HepG2 (cell line): ENCODE data around the gene RASSF4. TPM values are rescaled to one million over a fixed set of nuclear protein-coding genes. Genes with fewer than 3 reads are reported as not detected.

Source experiments
- PITX1 ChIP-seq: sonication (generic); formaldehyde crosslinking; IDR thresholded peaks from 2 replicates; pipeline ENCODE4 v1.5.1; 2020; ENCODE audit warnings: mild to moderate bottlenecking, missing genetic modification reagents
- RAD21 ChIP-seq: fragments of 450-650 bp; formaldehyde crosslinking; IDR thresholded peaks from 2 replicates; pipeline ENCODE4 v1.5.0; 2020; ENCODE audit warnings: mild to moderate bottlenecking
- SMAD1 ChIP-seq: sonication (generic); formaldehyde crosslinking; IDR thresholded peaks from 2 replicates; pipeline ENCODE4 v1.4.0; 2020; ENCODE audit warnings: missing genetic modification reagents, low read depth, mild to moderate bottlenecking, borderline replicate concordance
- ZBTB38 ChIP-seq: sonication (generic); formaldehyde crosslinking; IDR thresholded peaks from 2 replicates; pipeline ENCODE4 v1.5.1; 2020; ENCODE audit warnings: mild to moderate bottlenecking, missing genetic modification reagents
- ZNF430 ChIP-seq: sonication (generic); formaldehyde crosslinking; IDR thresholded peaks from 2 replicates; pipeline ENCODE4 v1.9.0; 2021; ENCODE audit warnings: mild to moderate bottlenecking, missing genetic modification reagents
- ZNF530 ChIP-seq: sonication (generic); formaldehyde crosslinking; IDR thresholded peaks from 2 replicates; pipeline ENCODE4 v1.5.0; 2020; ENCODE audit warnings: low read depth, mild to moderate bottlenecking, missing genetic modification reagents
- ZNF746 ChIP-seq: sonication (generic); formaldehyde crosslinking; IDR thresholded peaks from 2 replicates; pipeline ENCODE4 v1.8.0; 2022; ENCODE audit warnings: mild to moderate bottlenecking, missing genetic modification reagents
- ZNF772 ChIP-seq: sonication (generic); formaldehyde crosslinking; IDR thresholded peaks from 2 replicates; pipeline ENCODE4 v1.5.0; 2020; ENCODE audit warnings: mild to moderate bottlenecking, missing genetic modification reagents
- polyA plus RNA-seq, 8 experiments: library from polyadenylated mRNA; depleted of rRNA in 3 of 8; stranded (reverse) in 7 of 8; unstranded in 1 of 8; fragments of >200 nt; fragmentation: Illumina TruSeq in 4 of 8; extraction: Trizol in 4 of 8; gene quantifications; 2 replicates each; pipeline versions ENCODE4 v1.2.1 to v1.2.3, GENCODE V29; 2011 to 2016; ENCODE audit warnings: low read depth in 4 of 8, missing spikeins in 1 of 8, mixed read lengths in 1 of 8; ENCODE audit not compliant: insufficient read depth in 1 of 8
- total RNA-seq, 5 experiments: library from RNA; depleted of rRNA; stranded (reverse); fragments of >200 nt; fragmentation: Illumina TruSeq; extraction: Trizol; gene quantifications; 2 replicates each; pipeline ENCODE4 v1.2.3, GENCODE V29; 2016; ENCODE audit warnings: low read depth in 1 of 5
- TF ChIP-seq, protein P1 (sequence below): sonication (generic); formaldehyde crosslinking; IDR thresholded peaks from 2 replicates; pipeline ENCODE4 v1.4.0; 2020; ENCODE audit warnings: mild to moderate bottlenecking, missing genetic modification reagents
- TF ChIP-seq, protein P2 (sequence below): sonication (generic); formaldehyde crosslinking; IDR thresholded peaks from 2 replicates; pipeline ENCODE4 v1.5.0; 2020; ENCODE audit warnings: missing genetic modification reagents, mild to moderate bottlenecking, borderline replicate concordance
- TF ChIP-seq, protein P3 (sequence below): sonication (generic); formaldehyde crosslinking; IDR thresholded peaks from 2 replicates; pipeline ENCODE4 v1.8.0; 2022; ENCODE audit warnings: missing genetic modification reagents, low read depth, mild to moderate bottlenecking, borderline replicate concordance
- TF ChIP-seq, protein P4 (sequence below), 2 experiments: IDR thresholded peaks; 2 replicates each; pipeline ENCODE4 v1.6.1; 2011 to 2012; ENCODE audit warnings: low read length in 2 of 2, borderline replicate concordance in 1 of 2, low read depth in 1 of 2, mild to moderate bottlenecking in 1 of 2, moderate library complexity in 1 of 2
- TF ChIP-seq, protein P5 (sequence below): sonication (generic); formaldehyde crosslinking; IDR thresholded peaks from 2 replicates; pipeline ENCODE4 v1.4.0; 2020; ENCODE audit warnings: missing genetic modification reagents
- TF ChIP-seq, protein P6 (sequence below): sonication (generic); formaldehyde crosslinking; IDR thresholded peaks from 2 replicates; pipeline ENCODE4 v1.5.0; 2020; ENCODE audit warnings: missing genetic modification reagents

Gene RASSF4
- total and polyA plus RNA-seq, 2 of the 13 experiments (the other 11 are each of a cell fraction or from before 2014, with no cell fraction given): 34.0 to 51.7 TPM

DNA sequence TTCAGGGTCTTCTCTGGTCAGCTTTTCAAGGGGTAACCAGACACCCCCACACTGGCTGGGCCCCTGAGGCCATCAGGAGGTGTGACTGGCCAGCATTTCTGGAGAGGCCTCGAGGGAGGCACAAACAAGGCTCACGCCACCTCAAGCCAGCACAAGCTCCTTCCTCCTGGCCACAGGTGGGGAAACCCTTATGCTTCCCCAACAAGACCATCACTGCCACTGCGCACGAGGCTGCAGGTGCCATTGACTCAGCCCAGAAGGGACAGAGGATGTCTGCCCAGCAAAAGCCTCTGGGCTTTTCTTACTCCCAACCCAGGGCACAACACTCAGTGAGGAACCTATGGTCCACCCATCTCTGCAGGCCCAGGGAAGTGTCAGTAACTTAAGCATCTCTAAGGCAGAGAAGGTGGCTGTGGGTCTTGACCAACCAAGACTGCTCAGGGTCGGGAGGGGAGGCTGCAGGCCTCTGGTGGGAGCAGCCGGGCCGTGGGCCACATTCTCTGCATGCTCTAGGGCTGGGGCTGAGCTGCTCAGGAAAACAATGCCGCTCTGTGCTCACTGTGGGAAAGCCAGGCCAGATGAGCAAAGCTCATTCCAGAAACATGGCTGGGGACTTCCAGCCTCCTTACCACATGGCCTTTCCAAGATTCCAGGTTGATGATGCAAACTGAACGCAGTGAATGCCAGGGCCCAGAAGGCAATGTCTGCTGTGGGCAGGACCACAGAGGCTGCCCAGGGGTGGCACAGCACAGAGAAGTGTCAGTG, 24.2 kb upstream of the RASSF4 start (continued):
- TF ChIP-seq ZBTB38 (peak; percentile 88), RAD21 (CRISPR knock-in tag) (no peak; the same call in 1 of the 2 replicates), ZNF430 (CRISPR knock-in tag) (peak; percentile 83; the same call in 1 of the 2 replicates), PITX1 (CRISPR knock-in tag) (peak; percentile 77), SMAD1 (no peak), ZNF772 (peak; percentile 92), ZNF746 (CRISPR knock-in tag) (peak; percentile 75), ZNF530 (CRISPR knock-in tag) (peak; percentile 71; the same call in 1 of the 2 replicates)
- TF ChIP-seq, protein P1, sequence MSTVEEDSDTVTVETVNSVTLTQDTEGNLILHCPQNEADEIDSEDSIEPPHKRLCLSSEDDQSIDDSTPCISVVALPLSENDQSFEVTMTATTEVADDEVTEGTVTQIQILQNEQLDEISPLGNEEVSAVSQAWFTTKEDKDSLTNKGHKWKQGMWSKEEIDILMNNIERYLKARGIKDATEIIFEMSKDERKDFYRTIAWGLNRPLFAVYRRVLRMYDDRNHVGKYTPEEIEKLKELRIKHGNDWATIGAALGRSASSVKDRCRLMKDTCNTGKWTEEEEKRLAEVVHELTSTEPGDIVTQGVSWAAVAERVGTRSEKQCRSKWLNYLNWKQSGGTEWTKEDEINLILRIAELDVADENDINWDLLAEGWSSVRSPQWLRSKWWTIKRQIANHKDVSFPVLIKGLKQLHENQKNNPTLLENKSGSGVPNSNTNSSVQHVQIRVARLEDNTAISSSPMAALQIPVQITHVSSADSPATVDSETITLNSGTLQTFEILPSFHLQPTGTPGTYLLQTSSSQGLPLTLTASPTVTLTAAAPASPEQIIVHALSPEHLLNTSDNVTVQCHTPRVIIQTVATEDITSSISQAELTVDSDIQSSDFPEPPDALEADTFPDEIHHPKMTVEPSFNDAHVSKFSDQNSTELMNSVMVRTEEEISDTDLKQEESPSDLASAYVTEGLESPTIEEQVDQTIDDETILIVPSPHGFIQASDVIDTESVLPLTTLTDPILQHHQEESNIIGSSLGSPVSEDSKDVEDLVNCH (CRISPR knock-in tag): no peak
- TF ChIP-seq, protein P2, sequence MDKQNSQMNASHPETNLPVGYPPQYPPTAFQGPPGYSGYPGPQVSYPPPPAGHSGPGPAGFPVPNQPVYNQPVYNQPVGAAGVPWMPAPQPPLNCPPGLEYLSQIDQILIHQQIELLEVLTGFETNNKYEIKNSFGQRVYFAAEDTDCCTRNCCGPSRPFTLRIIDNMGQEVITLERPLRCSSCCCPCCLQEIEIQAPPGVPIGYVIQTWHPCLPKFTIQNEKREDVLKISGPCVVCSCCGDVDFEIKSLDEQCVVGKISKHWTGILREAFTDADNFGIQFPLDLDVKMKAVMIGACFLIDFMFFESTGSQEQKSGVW (CRISPR knock-in tag): no peak
- TF ChIP-seq, protein P3, sequence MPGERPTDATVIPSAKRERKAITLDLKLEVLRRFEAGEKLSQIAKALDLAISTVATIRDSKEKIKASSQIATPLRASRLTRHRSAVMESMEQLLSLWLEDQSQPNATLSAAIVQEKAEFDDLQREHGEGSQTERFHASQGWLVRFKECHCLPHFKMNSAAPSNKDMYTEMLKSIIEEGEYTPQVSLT (CRISPR knock-in tag): no peak; the same call in 1 of the 2 replicates
- TF ChIP-seq, protein P4, sequence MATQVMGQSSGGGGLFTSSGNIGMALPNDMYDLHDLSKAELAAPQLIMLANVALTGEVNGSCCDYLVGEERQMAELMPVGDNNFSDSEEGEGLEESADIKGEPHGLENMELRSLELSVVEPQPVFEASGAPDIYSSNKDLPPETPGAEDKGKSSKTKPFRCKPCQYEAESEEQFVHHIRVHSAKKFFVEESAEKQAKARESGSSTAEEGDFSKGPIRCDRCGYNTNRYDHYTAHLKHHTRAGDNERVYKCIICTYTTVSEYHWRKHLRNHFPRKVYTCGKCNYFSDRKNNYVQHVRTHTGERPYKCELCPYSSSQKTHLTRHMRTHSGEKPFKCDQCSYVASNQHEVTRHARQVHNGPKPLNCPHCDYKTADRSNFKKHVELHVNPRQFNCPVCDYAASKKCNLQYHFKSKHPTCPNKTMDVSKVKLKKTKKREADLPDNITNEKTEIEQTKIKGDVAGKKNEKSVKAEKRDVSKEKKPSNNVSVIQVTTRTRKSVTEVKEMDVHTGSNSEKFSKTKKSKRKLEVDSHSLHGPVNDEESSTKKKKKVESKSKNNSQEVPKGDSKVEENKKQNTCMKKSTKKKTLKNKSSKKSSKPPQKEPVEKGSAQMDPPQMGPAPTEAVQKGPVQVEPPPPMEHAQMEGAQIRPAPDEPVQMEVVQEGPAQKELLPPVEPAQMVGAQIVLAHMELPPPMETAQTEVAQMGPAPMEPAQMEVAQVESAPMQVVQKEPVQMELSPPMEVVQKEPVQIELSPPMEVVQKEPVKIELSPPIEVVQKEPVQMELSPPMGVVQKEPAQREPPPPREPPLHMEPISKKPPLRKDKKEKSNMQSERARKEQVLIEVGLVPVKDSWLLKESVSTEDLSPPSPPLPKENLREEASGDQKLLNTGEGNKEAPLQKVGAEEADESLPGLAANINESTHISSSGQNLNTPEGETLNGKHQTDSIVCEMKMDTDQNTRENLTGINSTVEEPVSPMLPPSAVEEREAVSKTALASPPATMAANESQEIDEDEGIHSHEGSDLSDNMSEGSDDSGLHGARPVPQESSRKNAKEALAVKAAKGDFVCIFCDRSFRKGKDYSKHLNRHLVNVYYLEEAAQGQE (IDR thresholded peaks at IDR 0.05; ENCODE audit: borderline replicate concordance in 1 of 2, low read depth in 1 of 2, low read length in 2 of 2): no peak
- TF ChIP-seq, protein P5, sequence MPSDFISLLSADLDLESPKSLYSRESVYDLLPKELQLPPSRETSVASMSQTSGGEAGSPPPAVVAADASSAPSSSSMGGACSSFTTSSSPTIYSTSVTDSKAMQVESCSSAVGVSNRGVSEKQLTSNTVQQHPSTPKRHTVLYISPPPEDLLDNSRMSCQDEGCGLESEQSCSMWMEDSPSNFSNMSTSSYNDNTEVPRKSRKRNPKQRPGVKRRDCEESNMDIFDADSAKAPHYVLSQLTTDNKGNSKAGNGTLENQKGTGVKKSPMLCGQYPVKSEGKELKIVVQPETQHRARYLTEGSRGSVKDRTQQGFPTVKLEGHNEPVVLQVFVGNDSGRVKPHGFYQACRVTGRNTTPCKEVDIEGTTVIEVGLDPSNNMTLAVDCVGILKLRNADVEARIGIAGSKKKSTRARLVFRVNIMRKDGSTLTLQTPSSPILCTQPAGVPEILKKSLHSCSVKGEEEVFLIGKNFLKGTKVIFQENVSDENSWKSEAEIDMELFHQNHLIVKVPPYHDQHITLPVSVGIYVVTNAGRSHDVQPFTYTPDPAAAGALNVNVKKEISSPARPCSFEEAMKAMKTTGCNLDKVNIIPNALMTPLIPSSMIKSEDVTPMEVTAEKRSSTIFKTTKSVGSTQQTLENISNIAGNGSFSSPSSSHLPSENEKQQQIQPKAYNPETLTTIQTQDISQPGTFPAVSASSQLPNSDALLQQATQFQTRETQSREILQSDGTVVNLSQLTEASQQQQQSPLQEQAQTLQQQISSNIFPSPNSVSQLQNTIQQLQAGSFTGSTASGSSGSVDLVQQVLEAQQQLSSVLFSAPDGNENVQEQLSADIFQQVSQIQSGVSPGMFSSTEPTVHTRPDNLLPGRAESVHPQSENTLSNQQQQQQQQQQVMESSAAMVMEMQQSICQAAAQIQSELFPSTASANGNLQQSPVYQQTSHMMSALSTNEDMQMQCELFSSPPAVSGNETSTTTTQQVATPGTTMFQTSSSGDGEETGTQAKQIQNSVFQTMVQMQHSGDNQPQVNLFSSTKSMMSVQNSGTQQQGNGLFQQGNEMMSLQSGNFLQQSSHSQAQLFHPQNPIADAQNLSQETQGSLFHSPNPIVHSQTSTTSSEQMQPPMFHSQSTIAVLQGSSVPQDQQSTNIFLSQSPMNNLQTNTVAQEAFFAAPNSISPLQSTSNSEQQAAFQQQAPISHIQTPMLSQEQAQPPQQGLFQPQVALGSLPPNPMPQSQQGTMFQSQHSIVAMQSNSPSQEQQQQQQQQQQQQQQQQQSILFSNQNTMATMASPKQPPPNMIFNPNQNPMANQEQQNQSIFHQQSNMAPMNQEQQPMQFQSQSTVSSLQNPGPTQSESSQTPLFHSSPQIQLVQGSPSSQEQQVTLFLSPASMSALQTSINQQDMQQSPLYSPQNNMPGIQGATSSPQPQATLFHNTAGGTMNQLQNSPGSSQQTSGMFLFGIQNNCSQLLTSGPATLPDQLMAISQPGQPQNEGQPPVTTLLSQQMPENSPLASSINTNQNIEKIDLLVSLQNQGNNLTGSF: 0 out of 2 replicates have a peak, but pooled peaks have one; percentile 63
- TF ChIP-seq, protein P6, sequence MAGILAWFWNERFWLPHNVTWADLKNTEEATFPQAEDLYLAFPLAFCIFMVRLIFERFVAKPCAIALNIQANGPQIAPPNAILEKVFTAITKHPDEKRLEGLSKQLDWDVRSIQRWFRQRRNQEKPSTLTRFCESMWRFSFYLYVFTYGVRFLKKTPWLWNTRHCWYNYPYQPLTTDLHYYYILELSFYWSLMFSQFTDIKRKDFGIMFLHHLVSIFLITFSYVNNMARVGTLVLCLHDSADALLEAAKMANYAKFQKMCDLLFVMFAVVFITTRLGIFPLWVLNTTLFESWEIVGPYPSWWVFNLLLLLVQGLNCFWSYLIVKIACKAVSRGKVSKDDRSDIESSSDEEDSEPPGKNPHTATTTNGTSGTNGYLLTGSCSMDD (CRISPR knock-in tag): no peak
